Spleen (tissue), 11 donors: Measurements from ENCODE around the gene BORCS8. TPM values are rescaled to one million over a fixed set of nuclear protein-coding genes. Genes with fewer than 3 reads are reported as not detected.

ENCODE experiments used
- DNase-seq: peaks from one replicate; pipeline ENCODE4 v3.0.0-alpha.2; 2020
- H3K27ac ChIP-seq, 8 donors: fragments of 200-600 bp; sonication (generic) in 7 of 8; 1 replicate in 4 of 8; 2 replicates in 4 of 8; pipeline versions ENCODE4 v1.5.0 to v1.8.0; 2016 to 2021; ENCODE audit warnings: inconsistent platforms in 4 of 8, mild to moderate bottlenecking in 4 of 8, moderate library complexity in 1 of 8
- H3K27me3 ChIP-seq, 7 donors: fragments of 200-600 bp; sonication (generic) in 6 of 7; replicated peaks in 1 of 7; 1 replicate in 4 of 7; 2 replicates in 3 of 7; pipeline versions ENCODE4 v1.5.0 to v1.8.0; 2016 to 2021; ENCODE audit warnings: inconsistent platforms in 3 of 7, mild to moderate bottlenecking in 1 of 7
- H3K36me3 ChIP-seq, 6 donors: fragments of 200-600 bp; sonication (generic) in 5 of 6; 1 replicate in 4 of 6; 2 replicates in 2 of 6; pipeline versions ENCODE4 v1.5.0 to v1.8.0; 2016 to 2021; ENCODE audit warnings: inconsistent platforms in 2 of 6
- H3K4me1 ChIP-seq, 6 donors: fragments of 200-600 bp; sonication (generic) in 5 of 6; 1 replicate in 3 of 6; 2 replicates in 3 of 6; pipeline versions ENCODE4 v1.5.0 to v1.8.0; 2016 to 2021; ENCODE audit warnings: inconsistent platforms in 3 of 6
- H3K4me3 ChIP-seq, 8 donors: fragments of 200-600 bp; sonication (generic) in 7 of 8; 1 replicate in 4 of 8; 2 replicates in 4 of 8; pipeline versions ENCODE4 v1.5.0 to v1.8.0; 2016 to 2021; ENCODE audit warnings: inconsistent platforms in 4 of 8, mild to moderate bottlenecking in 4 of 8, moderate library complexity in 2 of 8
- H3K9me3 ChIP-seq, 8 donors: fragments of 200-600 bp; sonication (generic) in 7 of 8; 1 replicate in 4 of 8; 2 replicates in 4 of 8; pipeline versions ENCODE4 v1.5.0 to v1.8.0; 2016 to 2021; ENCODE audit warnings: inconsistent platforms in 4 of 8
- POLR2A ChIP-seq, 3 donors: fragments of 450-650 bp; IDR thresholded peaks; one replicate each; pipeline ENCODE4 v1.5.1; 2017; ENCODE audit warnings: antibody characterized with exemption in 3 of 3, mild to moderate bottlenecking in 1 of 3
- POLR2AphosphoS5 ChIP-seq, 3 donors: sonication (generic); formaldehyde crosslinking; IDR thresholded peaks; one replicate each; pipeline ENCODE4 v1.5.1; 2017; ENCODE audit warnings: antibody characterized with exemption in 3 of 3
- WGBS, 5 donors: extraction: QIAGEN DNeasy Blood & Tissue Kit in 3 of 5; methylation state at CpG; one replicate each; pipeline versions ENCODE4 v1.1.5 to v1.1.7; 2013 to 2018; 5-methylcytosine and 5-hydroxymethylcytosine counted together
- intact Hi-C: fragments of 100-400 bp; cut with DNase I; formaldehyde crosslinking; loops from one replicate; pipeline ENCODE4 v1.15.0; 2023; ENCODE audit warnings: low total_unique reads
- polyA plus RNA-seq, 3 donors: library from polyadenylated mRNA; stranded (reverse); fragments of 200-250 nt; gene quantifications; one replicate each; pipeline ENCODE4 v1.2.1, GENCODE V29; 2013
- total RNA-seq, 7 donors: library from RNA; depleted of rRNA in 3 of 7; stranded (reverse); fragments of >200 nt in 3 of 7; fragmentation: NEBNext Ultra II Directional in 4 of 7; extraction: Animal tissue kit (Norgen Biotek cat#: 25700) in 4 of 7; gene quantifications; one replicate each; pipeline versions ENCODE4 v1.1.0 to v1.2.1, GENCODE V29; 2016 to 2021
- TF ChIP-seq, protein P1 (sequence below), 11 experiments: fragments of 200-600 bp in 7 of 11; fragments of 450-650 bp in 4 of 11; sonication (generic) in 4 of 11; IDR thresholded peaks in 8 of 11; conservative IDR thresholded peaks in 3 of 11; 1 replicate in 7 of 11; 2 replicates in 4 of 11; pipeline versions ENCODE4 v1.4.0 to v1.8.0; 2016 to 2021; ENCODE audit warnings: antibody characterized with exemption in 11 of 11, inconsistent platforms in 4 of 11, mild to moderate bottlenecking in 1 of 11
- donor health status: healthy with polysubstance abuse.
- donor health status: DM: no; HTN: no; CAD: no; lungs with moderate emphysema.
- donor health status: DM: no; HTN: no; CAD: no.
- donor health status: Bipolar disorder and iron deficiency.
- donor health status: healthy.
- donor health status: DM: no; HTN: no; CAD: no.
- donor health status: DM: yes; HTN: yes; CAD: no.

Gene BORCS8
- total and polyA plus RNA-seq, 10 donors = 14.0 to 52.1 (median 26.2) TPM

DNA sequence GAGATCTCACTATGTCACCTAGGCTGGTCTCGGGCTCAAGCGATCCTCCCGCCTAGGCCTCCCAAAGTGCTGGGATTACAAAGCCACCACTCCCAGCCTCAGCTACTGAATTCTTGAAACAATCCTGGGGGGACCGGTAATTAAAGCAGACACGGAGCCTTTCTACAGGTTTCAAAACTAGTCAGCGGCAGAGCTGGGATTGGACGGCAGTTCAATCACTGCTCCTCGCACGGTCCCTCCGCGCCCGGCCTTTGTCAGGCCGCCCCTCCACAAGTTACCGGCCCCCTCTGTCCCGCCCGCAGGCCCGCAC, 229 bp downstream of the BORCS8 start:
- intact Hi-C loops = no loop called here
- Histone ChIP-seq H3K9me3 (peaks cover 0 to 3% (median under 1%) of the 10 kb centered on the region in 8 donors), H3K4me3 (peak overlapping the region; percentile 84 to 99 (median 96)), H3K27me3 (no peaks in the 10 kb centered on the region), H3K27ac (peak overlapping the region; percentile 99 to 100 (median 100)), H3K36me3 (peaks cover 0 to 54% (median 6%) of the 10 kb centered on the region in 6 donors), H3K4me1 (peaks cover 31 to 88% (median 68%) of the 10 kb centered on the region in 6 donors)
- no peak for DNase-seq
- TF ChIP-seq POLR2AphosphoS5 (IDR thresholded peaks at IDR 0.05) (no peak), POLR2A (IDR thresholded peaks at IDR 0.05) (no peak)
- TF ChIP-seq, protein P1, sequence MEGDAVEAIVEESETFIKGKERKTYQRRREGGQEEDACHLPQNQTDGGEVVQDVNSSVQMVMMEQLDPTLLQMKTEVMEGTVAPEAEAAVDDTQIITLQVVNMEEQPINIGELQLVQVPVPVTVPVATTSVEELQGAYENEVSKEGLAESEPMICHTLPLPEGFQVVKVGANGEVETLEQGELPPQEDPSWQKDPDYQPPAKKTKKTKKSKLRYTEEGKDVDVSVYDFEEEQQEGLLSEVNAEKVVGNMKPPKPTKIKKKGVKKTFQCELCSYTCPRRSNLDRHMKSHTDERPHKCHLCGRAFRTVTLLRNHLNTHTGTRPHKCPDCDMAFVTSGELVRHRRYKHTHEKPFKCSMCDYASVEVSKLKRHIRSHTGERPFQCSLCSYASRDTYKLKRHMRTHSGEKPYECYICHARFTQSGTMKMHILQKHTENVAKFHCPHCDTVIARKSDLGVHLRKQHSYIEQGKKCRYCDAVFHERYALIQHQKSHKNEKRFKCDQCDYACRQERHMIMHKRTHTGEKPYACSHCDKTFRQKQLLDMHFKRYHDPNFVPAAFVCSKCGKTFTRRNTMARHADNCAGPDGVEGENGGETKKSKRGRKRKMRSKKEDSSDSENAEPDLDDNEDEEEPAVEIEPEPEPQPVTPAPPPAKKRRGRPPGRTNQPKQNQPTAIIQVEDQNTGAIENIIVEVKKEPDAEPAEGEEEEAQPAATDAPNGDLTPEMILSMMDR (IDR thresholded peaks at IDR 0.05 in 8 of 11, conservative IDR thresholded peaks at IDR 0.05 in 3 of 11) = no peak
- WGBS, 5 donors = 0 to 1% (median 1%) methylated on average over 17 of the region's 17 CpGs

DNA sequence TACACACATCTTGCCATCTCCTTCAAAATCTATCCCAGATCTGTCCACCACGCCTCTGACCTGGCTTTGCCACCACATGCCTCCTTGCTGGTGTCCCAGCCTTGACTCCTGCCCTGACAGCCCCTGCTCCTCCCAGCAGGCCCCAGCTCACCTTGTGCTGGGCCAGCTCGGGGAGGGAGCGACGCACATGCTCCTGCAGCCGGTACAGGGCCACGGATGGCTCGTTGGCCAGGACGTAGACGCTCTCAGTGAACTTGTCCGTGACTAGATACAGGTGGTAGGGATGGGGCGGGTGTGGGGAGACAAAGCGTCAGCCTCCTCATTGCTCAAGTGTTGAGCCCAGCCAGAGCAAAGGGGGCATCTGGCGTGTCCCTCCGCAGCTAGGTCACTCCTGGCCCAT, 5.2 kb downstream of the BORCS8 start:
- WGBS, 5 donors = 93 to 98% (median 96%) methylated on average over 14 of the region's 14 CpGs

DNA sequence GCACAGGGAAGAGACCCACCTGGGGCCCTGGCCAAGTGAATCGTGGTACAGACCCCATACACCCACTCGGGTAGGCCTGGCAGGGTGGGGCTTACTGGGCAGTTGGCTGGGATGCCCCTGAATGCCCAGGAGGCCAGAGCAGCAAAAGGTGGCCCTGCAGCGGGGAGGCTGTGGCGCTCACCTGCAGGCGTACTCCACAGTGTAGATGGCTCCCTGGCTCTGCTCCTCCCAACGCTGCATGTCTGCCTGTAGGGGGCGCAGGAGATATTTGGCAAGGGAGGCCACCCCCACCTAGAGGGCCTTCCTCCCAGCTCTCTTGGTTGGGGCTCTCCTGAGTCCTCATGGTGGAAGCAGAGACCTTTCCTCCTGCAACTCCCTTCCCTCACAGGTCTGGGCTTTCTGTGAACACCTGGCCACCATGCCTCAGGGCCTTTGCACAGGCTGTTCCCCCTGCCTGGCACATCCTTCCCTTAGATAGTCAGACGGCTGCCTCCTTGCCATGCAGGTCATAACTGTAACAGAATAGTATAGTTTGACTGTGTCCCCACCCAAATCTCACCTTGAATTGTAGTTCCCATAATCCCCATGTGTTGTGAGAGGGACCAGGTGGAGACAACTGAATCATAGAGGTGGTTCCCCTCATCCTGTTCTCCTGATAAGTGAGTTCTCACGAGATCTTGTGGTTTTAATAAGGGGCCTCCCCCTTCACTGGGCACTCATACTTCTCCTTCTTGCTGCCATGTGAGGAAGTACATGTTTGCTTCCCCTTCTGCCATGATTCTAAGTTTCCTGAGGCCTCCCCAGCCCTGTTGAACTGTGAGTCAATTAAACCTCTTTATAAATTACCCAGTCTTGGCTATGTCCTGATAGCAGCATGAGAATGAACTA, 5.9 kb downstream of the BORCS8 start:
- TF ChIP-seq POLR2AphosphoS5 (IDR thresholded peaks at IDR 0.05) (peak in 2 of 3 donors; percentile 28 to 47), POLR2A (IDR thresholded peaks at IDR 0.05) (no peak)
- TF ChIP-seq, protein P1 (IDR thresholded peaks at IDR 0.05 in 8 of 11, conservative IDR thresholded peaks at IDR 0.05 in 3 of 11) = peak in 9 of 11 experiments; percentile 24 to 71 (median 60)
- 56 to 78% (median 74%) methylated on average over 5 to 9 of the region's 9 CpGs for WGBS, 5 donors
- H3K27me3 ChIP-seq = no peaks in the 10 kb centered on the region
- peaks cover 0 to 79% (median 30%) of the 10 kb centered on the region in 6 donors for H3K36me3 ChIP-seq
- DNase-seq = no peak
- intact Hi-C loops = no loop called here
- H3K4me3 ChIP-seq = peak overlapping the region in 1 of 8 donors; percentile 44
- H3K9me3 ChIP-seq = peaks cover 0 to 10% (median 4%) of the 10 kb centered on the region in 8 donors
- H3K27ac ChIP-seq = peak overlapping the region in 7 of 8 donors; percentile 72 to 95 (median 91)
- peaks cover 15 to 91% (median 49%) of the 10 kb centered on the region in 6 donors for H3K4me1 ChIP-seq

More for the DNA sequence above, 5.2 kb downstream of the BORCS8 start:
- TF ChIP-seq, protein P1 (IDR thresholded peaks at IDR 0.05 in 8 of 11, conservative IDR thresholded peaks at IDR 0.05 in 3 of 11) = no peak
- TF ChIP-seq POLR2AphosphoS5 (IDR thresholded peaks at IDR 0.05) = peak in 1 of 3 donors; percentile 32
- H3K4me3 ChIP-seq = peak overlapping the region in 1 of 8 donors; percentile 44
- peaks cover 18 to 94% (median 54%) of the 10 kb centered on the region in 6 donors for H3K4me1 ChIP-seq
- no peak for DNase-seq
- intact Hi-C loops = no loop called here
- peak overlapping the region in 7 of 8 donors; percentile 72 to 95 (median 91) for H3K27ac ChIP-seq
- no peaks in the 10 kb centered on the region for H3K27me3 ChIP-seq
- H3K36me3 ChIP-seq = peaks cover 0 to 72% (median 23%) of the 10 kb centered on the region in 6 donors
- H3K9me3 ChIP-seq = peaks cover 0 to 10% (median 4%) of the 10 kb centered on the region in 8 donors

DNA sequence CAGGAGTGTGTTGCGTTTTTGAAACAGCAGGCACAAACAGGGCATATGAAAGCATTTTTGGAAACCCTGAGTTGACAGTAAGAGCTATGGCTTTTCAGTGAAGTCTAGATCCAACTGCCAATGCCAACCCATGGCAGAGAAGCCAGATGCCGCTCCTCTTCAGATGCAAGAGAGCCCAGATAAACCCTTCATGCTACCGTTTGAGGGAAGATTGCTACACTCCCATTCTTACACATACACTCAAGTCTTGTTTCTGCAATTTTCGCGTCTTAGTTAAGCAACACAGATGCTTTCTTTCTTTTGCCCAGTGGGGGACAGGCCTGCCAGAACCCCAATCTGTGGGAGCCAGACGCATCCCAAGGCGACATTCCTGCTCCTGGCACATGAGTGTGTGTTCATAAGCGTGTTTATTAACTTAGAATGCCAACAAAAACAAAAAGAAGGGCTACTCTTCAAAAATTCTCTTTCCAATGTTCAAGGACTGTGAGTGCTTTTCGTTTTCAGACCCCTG, 10.4 kb downstream of the BORCS8 start:
- WGBS, 5 donors = 69 to 91% (median 81%) methylated on average over 9 of the region's 9 CpGs
- peaks cover 0 to 7% (median 2%) of the 10 kb centered on the region in 8 donors for H3K9me3 ChIP-seq
- intact Hi-C loops = no loop called here
- TF ChIP-seq POLR2A (IDR thresholded peaks at IDR 0.05) (no peak), POLR2AphosphoS5 (IDR thresholded peaks at IDR 0.05) (no peak)
- TF ChIP-seq, protein P1 (IDR thresholded peaks at IDR 0.05 in 8 of 11, conservative IDR thresholded peaks at IDR 0.05 in 3 of 11) = no peak
- peak overlapping the region in 6 of 8 donors; percentile 11 to 74 (median 68) for H3K27ac ChIP-seq
- H3K27me3 ChIP-seq = no peaks in the 10 kb centered on the region
- peaks cover 4 to 99% (median 53%) of the 10 kb centered on the region in 6 donors for H3K36me3 ChIP-seq
- no peak for DNase-seq
- H3K4me3 ChIP-seq = no peak overlapping the region
- peaks cover 0 to 53% (median 11%) of the 10 kb centered on the region in 6 donors for H3K4me1 ChIP-seq
